Endothelial cell (in vitro differentiated cells): ENCODE data around the gene PLEKHA6. TPM values are rescaled to one million over a fixed set of nuclear protein-coding genes. Genes with fewer than 3 reads are reported as not detected.

Experiments used
- DNase-seq: peaks from one replicate; pipeline ENCODE4 v3.0.0; 2021; ENCODE audit warnings: low spot score
- H3K27ac Mint-ChIP-seq: one replicate; pipeline ENCODE4 v1.8.0; 2021; ENCODE audit warnings: mixed read lengths, inconsistent platforms; ENCODE audit not compliant: unreplicated experiment
- H3K27me3 Mint-ChIP-seq: one replicate; pipeline ENCODE4 v1.8.0; 2021; ENCODE audit warnings: mild to moderate bottlenecking, moderate library complexity, mixed read lengths, inconsistent platforms; ENCODE audit not compliant: unreplicated experiment
- H3K36me3 Mint-ChIP-seq: one replicate; pipeline ENCODE4 v1.8.0; 2021; ENCODE audit warnings: mild to moderate bottlenecking, low read depth, mixed read lengths, inconsistent platforms; ENCODE audit not compliant: unreplicated experiment
- H3K4me1 Mint-ChIP-seq: one replicate; pipeline ENCODE4 v1.8.0; 2021; ENCODE audit warnings: mild to moderate bottlenecking, mixed read lengths, inconsistent platforms; ENCODE audit not compliant: unreplicated experiment
- H3K4me3 Mint-ChIP-seq: one replicate; pipeline ENCODE4 v1.8.0; 2021; ENCODE audit warnings: mild to moderate bottlenecking, mixed read lengths, inconsistent platforms; ENCODE audit not compliant: unreplicated experiment
- H3K9me3 Mint-ChIP-seq: one replicate; pipeline ENCODE4 v1.8.0; 2021; ENCODE audit warnings: mixed read lengths, inconsistent platforms; ENCODE audit not compliant: unreplicated experiment
- CTCF ChIP-seq: fragments of 200-600 bp; sonication (generic); IDR thresholded peaks from one replicate; pipeline ENCODE4 v1.5.0; 2021; ENCODE audit warnings: antibody characterized with exemption; ENCODE audit not compliant: unreplicated experiment
- total RNA-seq: library from RNA; stranded (reverse); fragmentation: NEBNext Ultra II Directional; extraction: Animal tissue kit (Norgen Biotek cat#: 25700); gene quantifications from one replicate; pipeline ENCODE4 v1.2.1, GENCODE V29; 2021; ENCODE audit not compliant: unreplicated experiment

PLEKHA6 gene
- total RNA-seq, 1 donor from 2014 or later = 3.7 TPM

- no peak for TF ChIP-seq CTCF
- DNase-seq = no peak
- H3K4me3 Mint-ChIP-seq = no peak overlapping the region
- peaks cover 3% of the 10 kb centered on the region for H3K36me3 Mint-ChIP-seq
- H3K27me3 Mint-ChIP-seq = peaks cover 15% of the 10 kb centered on the region
- no peaks in the 10 kb centered on the region for H3K9me3 Mint-ChIP-seq
- no peak overlapping the region for H3K27ac Mint-ChIP-seq
- peaks cover 14% of the 10 kb centered on the region for H3K4me1 Mint-ChIP-seq
These were observed 100.5 kb downstream of the PLEKHA6 start for GRCh38 chr1:204259196-204259595.

- peak; percentile 72 for TF ChIP-seq CTCF
- H3K4me3 Mint-ChIP-seq = no peak overlapping the region
- H3K4me1 Mint-ChIP-seq = peaks cover 14% of the 10 kb centered on the region
- H3K36me3 Mint-ChIP-seq = peaks cover 3% of the 10 kb centered on the region
- H3K27ac Mint-ChIP-seq = no peak overlapping the region
- H3K27me3 Mint-ChIP-seq = peaks cover 12% of the 10 kb centered on the region
- DNase-seq = peak; percentile 85
- H3K9me3 Mint-ChIP-seq = no peaks in the 10 kb centered on the region
These were observed 101.3 kb downstream of the PLEKHA6 start for GRCh38 chr1:204258213-204259115.

GRCh38 chr1:204257446-204257845 is 102.3 kb downstream of the PLEKHA6 start:
- no peak for DNase-seq
- H3K4me3 Mint-ChIP-seq = no peak overlapping the region
- peaks cover 3% of the 10 kb centered on the region for H3K36me3 Mint-ChIP-seq
- no peak overlapping the region for H3K27ac Mint-ChIP-seq
- H3K27me3 Mint-ChIP-seq = peaks cover 12% of the 10 kb centered on the region
- peaks cover 16% of the 10 kb centered on the region for H3K4me1 Mint-ChIP-seq
- H3K9me3 Mint-ChIP-seq = no peaks in the 10 kb centered on the region
- no peak for TF ChIP-seq CTCF

- no peak overlapping the region for H3K27ac Mint-ChIP-seq
- no peak for DNase-seq
- H3K27me3 Mint-ChIP-seq = peaks cover 14% of the 10 kb centered on the region
- H3K4me1 Mint-ChIP-seq = peaks cover 18% of the 10 kb centered on the region
- H3K9me3 Mint-ChIP-seq = no peaks in the 10 kb centered on the region
- no peak for TF ChIP-seq CTCF
- no peaks in the 10 kb centered on the region for H3K36me3 Mint-ChIP-seq
- H3K4me3 Mint-ChIP-seq = peak overlapping the region; percentile 49
These were observed 103.2 kb downstream of the PLEKHA6 start for GRCh38 chr1:204256531-204256930.

- Mint-ChIP-seq H3K27ac (no peak overlapping the region), H3K9me3 (no peaks in the 10 kb centered on the region), H3K4me1 (peaks cover 18% of the 10 kb centered on the region), H3K36me3 (no peaks in the 10 kb centered on the region), H3K4me3 (peak overlapping the region; percentile 49), H3K27me3 (peaks cover 14% of the 10 kb centered on the region)
- DNase-seq = no peak
- TF ChIP-seq CTCF = no peak
These were observed 103.8 kb downstream of the PLEKHA6 start for GRCh38 chr1:204255966-204256365.
